GM12891 (cell line): Measurements from ENCODE around the gene NCS1.

Experiments used
- POLR2A ChIP-seq: IDR thresholded peaks from 2 replicates; pipeline ENCODE4 v1.6.1; 2011; ENCODE audit warnings: low read depth, low read length, control low read depth
- POLR2AphosphoS5 ChIP-seq: IDR thresholded peaks from 2 replicates; pipeline ENCODE4 v1.6.1; 2011; ENCODE audit warnings: low read depth, low read length, control low read depth
- TAF1 ChIP-seq: IDR thresholded peaks from 2 replicates; pipeline ENCODE4 v1.6.1; 2011; ENCODE audit warnings: low read depth, low read length, control low read depth

- TF ChIP-seq POLR2AphosphoS5 (no peak), TAF1 (no peak), POLR2A (no peak)
These were observed 23.2 kb upstream of the NCS1 start for GRCh38 chr9:130149031-130149430.
